Activated T-helper 17 cell treated with anti-CD3 and anti-CD28 coated beads, Interleukin-2, amount 50 U/mL, for 72 hours (primary cell): ENCODE results near the gene GJD3. TPM values are rescaled to one million over a fixed set of nuclear protein-coding genes. Genes with fewer than 3 reads are reported as not detected.
A peak's percentile ranks its signal among the peaks of the same experiment; 100 is the strongest.

ENCODE experiments used
- ATAC-seq: fragments of 150-1000 bp; cut with Tn5 transposase; replicated peaks from 2 replicates; pipeline ENCODE4 v1.10.0; 2021; ENCODE audit warnings: mild to moderate bottlenecking, moderate library complexity
- H3K27ac Mint-ChIP-seq: one replicate; pipeline ENCODE4 v1.8.0; 2022; ENCODE audit warnings: mixed read lengths
- H3K27me3 Mint-ChIP-seq: one replicate; pipeline ENCODE4 v1.8.0; 2022; ENCODE audit warnings: mixed read lengths
- H3K36me3 Mint-ChIP-seq: one replicate; pipeline ENCODE4 v1.8.0; 2022; ENCODE audit warnings: low read depth, mild to moderate bottlenecking, mixed read lengths
- H3K4me1 Mint-ChIP-seq: one replicate; pipeline ENCODE4 v1.8.0; 2022; ENCODE audit warnings: mixed read lengths
- H3K4me3 Mint-ChIP-seq: one replicate; pipeline ENCODE4 v1.8.0; 2022; ENCODE audit warnings: mild to moderate bottlenecking, mixed read lengths
- H3K9me3 Mint-ChIP-seq: one replicate; pipeline ENCODE4 v1.8.0; 2022; ENCODE audit warnings: mixed read lengths
- total RNA-seq, 2 donors: library from RNA; stranded (reverse); gene quantifications; one replicate each; pipeline ENCODE4 v1.2.3, GENCODE V29; 2022

GJD3 gene
- total RNA-seq, 2 donors from 2014 or later = not detected

DNA sequence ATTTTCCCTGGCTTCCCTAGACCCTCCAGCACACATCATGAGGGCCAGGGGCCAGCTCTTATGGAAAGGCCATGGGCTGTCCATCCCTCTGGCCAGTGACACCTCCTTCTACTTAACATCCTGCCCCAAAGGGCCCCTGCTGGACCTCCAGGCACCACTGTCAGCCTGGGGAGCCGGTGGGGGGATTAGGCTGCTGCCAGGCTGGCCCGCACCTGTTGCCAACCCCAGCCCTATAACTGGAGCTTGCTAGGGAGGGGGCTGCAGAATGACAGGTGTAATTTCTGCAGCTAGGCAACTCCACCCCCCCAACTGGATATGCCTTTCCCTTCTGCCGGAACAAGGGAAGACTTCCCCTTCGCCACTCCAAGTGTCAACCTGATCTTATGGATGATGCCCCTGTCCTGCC lies 43.0 kb downstream of the GJD3 start:
- no peaks in the 10 kb centered on the region for H3K9me3 Mint-ChIP-seq
- no peak for ATAC-seq
- peak overlapping the region; percentile 98 for H3K4me3 Mint-ChIP-seq
- H3K27ac Mint-ChIP-seq = peak overlapping the region; percentile 100
- no peaks in the 10 kb centered on the region for H3K27me3 Mint-ChIP-seq
- H3K4me1 Mint-ChIP-seq = peaks cover 46% of the 10 kb centered on the region
- H3K36me3 Mint-ChIP-seq = peaks cover 60% of the 10 kb centered on the region

DNA sequence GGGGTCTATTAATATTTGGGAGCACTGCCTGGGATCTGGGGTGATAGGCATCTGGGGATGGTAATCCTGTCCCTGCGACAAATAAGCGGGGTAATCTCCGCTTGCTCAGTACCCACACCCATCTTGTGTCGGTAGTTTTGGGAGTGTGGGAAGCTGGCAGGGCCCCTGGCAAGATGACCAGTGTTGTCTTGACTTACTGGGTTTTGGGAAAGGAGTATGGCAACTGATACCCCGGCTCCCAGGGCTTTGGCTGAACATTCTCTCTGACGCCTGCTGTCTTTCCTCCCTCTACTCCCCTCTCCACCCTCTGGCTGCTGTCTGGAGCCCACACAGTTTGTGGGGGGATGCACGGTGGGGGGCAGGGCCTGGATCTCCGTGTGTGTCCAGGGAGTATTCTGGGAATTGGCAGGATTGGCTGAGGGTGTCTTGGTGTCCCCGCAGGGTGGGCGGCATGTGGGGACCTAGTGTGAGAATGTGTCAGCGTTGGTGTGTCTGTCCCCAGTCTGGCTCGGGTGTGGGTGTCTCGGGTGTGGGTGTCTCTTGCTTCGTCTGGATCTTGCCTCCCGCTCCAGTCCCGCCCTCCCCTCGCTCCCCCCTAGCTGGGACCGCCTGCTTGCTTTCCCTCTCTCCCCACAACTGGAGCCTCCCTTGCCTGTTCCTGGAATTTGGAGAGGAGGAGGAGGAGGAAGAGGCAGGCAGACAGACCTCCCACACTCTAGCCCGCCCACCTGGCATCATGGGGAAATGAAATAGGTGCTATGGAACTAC lies 43.6 kb downstream of the GJD3 start:
- Mint-ChIP-seq H3K27ac (peak overlapping the region; percentile 100), H3K9me3 (no peaks in the 10 kb centered on the region), H3K27me3 (no peaks in the 10 kb centered on the region), H3K36me3 (peaks cover 54% of the 10 kb centered on the region), H3K4me1 (peaks cover 46% of the 10 kb centered on the region), H3K4me3 (peak overlapping the region; percentile 98)
- ATAC-seq = no peak

GRCh38 chr17:40319651-40320540 lies 44.6 kb downstream of the GJD3 start:
- Mint-ChIP-seq H3K27me3 (no peaks in the 10 kb centered on the region), H3K9me3 (no peaks in the 10 kb centered on the region), H3K36me3 (peaks cover 54% of the 10 kb centered on the region), H3K4me1 (peaks cover 45% of the 10 kb centered on the region), H3K27ac (peak overlapping the region; percentile 100), H3K4me3 (peak overlapping the region; percentile 98)
- no peak for ATAC-seq

GRCh38 chr17:40318830-40319391 lies 45.6 kb downstream of the GJD3 start:
- no peak for ATAC-seq
- peak overlapping the region; percentile 100 for H3K27ac Mint-ChIP-seq
- no peaks in the 10 kb centered on the region for H3K27me3 Mint-ChIP-seq
- peaks cover 54% of the 10 kb centered on the region for H3K4me1 Mint-ChIP-seq
- peaks cover 54% of the 10 kb centered on the region for H3K36me3 Mint-ChIP-seq
- H3K4me3 Mint-ChIP-seq = peak overlapping the region; percentile 98
- no peaks in the 10 kb centered on the region for H3K9me3 Mint-ChIP-seq

- no peaks in the 10 kb centered on the region for H3K9me3 Mint-ChIP-seq
- H3K27ac Mint-ChIP-seq = peak overlapping the region; percentile 100
- H3K27me3 Mint-ChIP-seq = no peaks in the 10 kb centered on the region
- H3K4me1 Mint-ChIP-seq = peaks cover 54% of the 10 kb centered on the region
- H3K4me3 Mint-ChIP-seq = peak overlapping the region; percentile 98
- peaks cover 48% of the 10 kb centered on the region for H3K36me3 Mint-ChIP-seq
- ATAC-seq = peak; percentile 71
Observed at GRCh38 chr17:40317880-40318829, 46.4 kb downstream of the GJD3 start.

DNA sequence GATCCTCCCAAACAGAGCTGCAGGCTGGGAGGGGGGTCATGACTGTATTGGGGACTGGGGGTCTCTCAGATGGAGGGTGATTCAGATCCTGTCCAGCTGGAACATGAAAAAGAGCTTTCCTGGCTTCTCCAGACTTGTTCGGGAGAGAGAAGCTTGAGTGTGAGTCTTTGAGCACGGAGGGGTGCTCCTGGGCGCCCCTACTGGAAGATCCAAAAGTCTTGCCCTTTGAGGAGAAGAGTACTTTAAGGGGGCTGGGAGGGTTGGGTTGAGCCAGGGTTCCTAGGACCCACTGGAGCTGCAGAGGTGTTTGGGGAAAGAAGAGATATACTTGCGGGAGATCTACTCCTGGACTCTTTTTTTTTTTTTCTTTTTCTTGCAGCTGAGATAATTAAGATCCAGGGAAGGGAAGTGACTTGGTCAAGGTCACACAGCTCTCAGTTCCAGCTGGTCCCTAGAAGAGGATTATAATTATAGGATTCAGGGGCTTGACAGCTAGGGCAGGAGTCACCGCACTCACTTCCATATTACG lies 47.1 kb downstream of the GJD3 start:
- Mint-ChIP-seq H3K4me1 (peaks cover 51% of the 10 kb centered on the region), H3K9me3 (no peaks in the 10 kb centered on the region), H3K36me3 (peaks cover 41% of the 10 kb centered on the region), H3K27me3 (no peaks in the 10 kb centered on the region), H3K4me3 (peak overlapping the region; percentile 98), H3K27ac (peak overlapping the region; percentile 100)
- ATAC-seq = no peak

GRCh38 chr17:40316571-40317344 lies 47.8 kb downstream of the GJD3 start:
- no peaks in the 10 kb centered on the region for H3K27me3 Mint-ChIP-seq
- H3K27ac Mint-ChIP-seq = no peak overlapping the region
- peaks cover 34% of the 10 kb centered on the region for H3K36me3 Mint-ChIP-seq
- no peaks in the 10 kb centered on the region for H3K9me3 Mint-ChIP-seq
- peaks cover 54% of the 10 kb centered on the region for H3K4me1 Mint-ChIP-seq
- ATAC-seq = no peak
- H3K4me3 Mint-ChIP-seq = peak overlapping the region; percentile 98

DNA sequence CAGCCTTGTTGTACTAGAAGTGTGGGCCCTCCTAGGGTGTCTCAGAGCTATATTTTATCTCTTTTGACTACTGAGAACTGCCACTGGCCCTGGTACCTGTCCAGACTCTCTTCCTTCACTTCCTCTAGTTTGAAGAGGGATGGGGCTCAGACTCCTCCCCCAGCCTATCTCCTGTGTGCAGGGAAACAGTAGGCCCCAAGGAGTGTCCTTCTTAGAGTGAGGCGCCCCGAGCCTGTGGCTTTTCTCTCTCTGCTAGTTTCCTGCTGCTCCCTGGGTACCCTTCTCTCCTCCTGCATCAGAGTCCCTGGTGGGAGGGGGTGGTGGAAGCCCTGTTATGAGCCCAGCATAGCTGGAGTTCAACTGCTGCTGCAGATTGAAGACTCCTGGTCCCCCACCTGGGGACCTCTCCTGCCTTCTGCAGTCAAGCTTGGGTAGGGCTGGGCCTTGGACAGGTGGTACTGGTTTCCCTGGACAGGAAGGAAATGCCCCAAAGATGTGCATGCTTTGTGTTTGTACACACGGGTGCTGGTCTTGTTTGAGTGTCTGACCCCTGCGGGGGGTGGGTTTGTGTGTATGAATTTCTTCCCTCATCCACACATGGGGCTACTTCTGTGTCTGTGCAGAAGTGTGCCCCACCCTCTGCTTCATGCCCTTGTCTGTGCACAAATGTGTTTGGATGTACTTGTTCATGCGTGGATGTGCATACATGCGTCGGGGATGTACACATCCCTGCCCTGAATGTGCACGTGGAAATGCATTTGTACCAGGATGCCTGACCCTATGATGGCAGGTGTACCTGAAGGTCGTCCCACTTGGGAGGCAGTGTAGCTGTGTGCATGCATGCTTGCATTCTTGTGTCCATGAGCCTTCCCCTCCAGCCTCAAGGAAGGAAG lies 48.6 kb downstream of the GJD3 start:
- H3K27ac Mint-ChIP-seq = no peak overlapping the region
- H3K4me3 Mint-ChIP-seq = peak overlapping the region; percentile 43
- H3K27me3 Mint-ChIP-seq = no peaks in the 10 kb centered on the region
- H3K4me1 Mint-ChIP-seq = peaks cover 59% of the 10 kb centered on the region
- peaks cover 27% of the 10 kb centered on the region for H3K36me3 Mint-ChIP-seq
- no peaks in the 10 kb centered on the region for H3K9me3 Mint-ChIP-seq
- no peak for ATAC-seq

- no peaks in the 10 kb centered on the region for H3K27me3 Mint-ChIP-seq
- H3K4me1 Mint-ChIP-seq = peaks cover 58% of the 10 kb centered on the region
- peak overlapping the region; percentile 78 for H3K27ac Mint-ChIP-seq
- peak overlapping the region; percentile 65 for H3K4me3 Mint-ChIP-seq
- no peak for ATAC-seq
- no peaks in the 10 kb centered on the region for H3K9me3 Mint-ChIP-seq
- peaks cover 20% of the 10 kb centered on the region for H3K36me3 Mint-ChIP-seq
Observed at GRCh38 chr17:40315206-40315605, 49.3 kb downstream of the GJD3 start.

GRCh38 chr17:40314584-40314956 lies 50.0 kb downstream of the GJD3 start:
- Mint-ChIP-seq H3K4me1 (peaks cover 55% of the 10 kb centered on the region), H3K27me3 (no peaks in the 10 kb centered on the region), H3K4me3 (peak overlapping the region; percentile 65), H3K36me3 (peaks cover 13% of the 10 kb centered on the region), H3K27ac (peak overlapping the region; percentile 78), H3K9me3 (no peaks in the 10 kb centered on the region)
- peak; percentile 57 for ATAC-seq

DNA sequence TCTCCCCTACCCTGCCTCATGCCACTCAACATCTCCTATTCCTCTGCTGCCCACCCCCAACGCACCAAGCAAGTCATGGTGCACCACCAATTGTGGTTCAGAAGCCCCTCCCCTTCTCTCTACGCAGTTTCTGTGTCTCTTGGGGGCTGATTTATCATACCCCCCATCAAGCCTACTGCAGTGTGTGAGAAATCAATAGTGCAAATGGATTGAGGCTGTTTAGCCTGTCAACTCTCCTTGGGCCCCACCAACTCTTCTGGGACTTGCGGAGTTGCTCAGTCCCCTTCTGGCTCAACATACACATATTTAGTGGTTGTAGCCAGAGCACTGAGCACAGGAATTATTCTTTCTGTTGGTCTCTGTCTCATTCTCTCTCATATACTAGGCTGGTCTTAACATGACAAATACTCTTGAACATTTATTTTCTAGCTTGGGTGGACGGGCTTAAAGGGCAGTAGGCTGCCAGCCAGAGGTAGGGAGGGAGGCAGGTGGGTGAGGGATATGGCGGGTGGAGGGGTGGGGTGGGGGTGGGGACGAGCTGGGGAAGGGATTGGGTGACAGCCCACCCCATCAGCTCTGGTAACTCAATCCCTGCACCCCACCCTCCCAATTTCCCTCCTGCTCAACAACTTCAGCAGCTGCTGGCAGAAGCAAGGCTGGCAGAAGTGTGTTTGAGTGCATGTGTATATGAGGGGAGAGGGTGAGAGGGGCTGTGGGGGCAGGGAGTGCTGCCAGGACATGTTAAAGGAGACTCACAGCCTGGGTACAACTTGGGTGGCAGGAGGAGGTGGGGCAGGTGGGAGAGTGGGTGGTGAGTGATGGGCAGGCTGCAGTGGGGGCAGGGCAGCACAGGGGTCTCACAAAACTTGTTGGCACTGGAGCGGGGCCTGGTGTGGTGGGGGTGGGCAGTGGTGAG lies 50.6 kb downstream of the GJD3 start:
- ATAC-seq = no peak
- peaks cover 7% of the 10 kb centered on the region for H3K36me3 Mint-ChIP-seq
- peaks cover 54% of the 10 kb centered on the region for H3K4me1 Mint-ChIP-seq
- no peaks in the 10 kb centered on the region for H3K27me3 Mint-ChIP-seq
- H3K27ac Mint-ChIP-seq = peak overlapping the region; percentile 78
- peak overlapping the region; percentile 67 for H3K4me3 Mint-ChIP-seq
- no peaks in the 10 kb centered on the region for H3K9me3 Mint-ChIP-seq
